GM23338 (cell line): ENCODE data around the gene TTC31. TPM values are rescaled to one million over a fixed set of nuclear protein-coding genes. Genes with fewer than 3 reads are reported as not detected.
"Not testable (repeated sequence)": the region's sequence is repeated elsewhere in the genome, so short reads cannot be mapped to it uniquely, and the experiment has no call there.

Experiments
- ATAC-seq: fragments of 200-7000 bp; cut with Tn5 transposase; 3 replicates; pipeline ENCODE4 v1.9.1; 2020
- DNase-seq: peaks from one replicate; pipeline ENCODE4 v3.0.0-alpha.2; 2015; ENCODE audit warnings: low spot score
- H2AFZ ChIP-seq: fragments of 200-600 bp; sonication (generic); 2 replicates; pipeline ENCODE4 v1.8.0; 2016; ENCODE audit warnings: antibody characterized with exemption, mild to moderate bottlenecking, moderate library complexity
- H3F3A ChIP-seq: fragments of 200-600 bp; sonication (generic); replicated peaks from 2 replicates; pipeline ENCODE4 v1.8.0; 2017; ENCODE audit warnings: antibody characterized with exemption, mixed run types, low read depth
- H3K27ac ChIP-seq: fragments of 200-600 bp; sonication (generic); 2 replicates; pipeline ENCODE4 v1.6.1; 2016; ENCODE audit warnings: low read depth
- H3K27me3 ChIP-seq: fragments of 200-600 bp; sonication (generic); 2 replicates; pipeline ENCODE4 v1.8.0; 2016; ENCODE audit warnings: mild to moderate bottlenecking, mixed run types, moderate library complexity; ENCODE audit not compliant: insufficient read depth
- H3K36me3 ChIP-seq: fragments of 200-600 bp; sonication (generic); 2 replicates; pipeline ENCODE4 v1.8.0; 2016; ENCODE audit warnings: mild to moderate bottlenecking; ENCODE audit not compliant: insufficient read depth
- H3K4me1 ChIP-seq: fragments of 200-600 bp; sonication (generic); 2 replicates; pipeline ENCODE4 v1.8.0; 2016; ENCODE audit warnings: mild to moderate bottlenecking, moderate library complexity; ENCODE audit not compliant: insufficient read depth
- H3K4me2 ChIP-seq: fragments of 200-600 bp; sonication (generic); 2 replicates; pipeline ENCODE4 v1.7.1; 2017; ENCODE audit warnings: mixed run types
- H3K4me3 ChIP-seq: fragments of 200-600 bp; sonication (generic); 2 replicates; pipeline ENCODE4 v1.6.1; 2016; ENCODE audit warnings: mixed run types
- H3K79me2 ChIP-seq: fragments of 200-600 bp; sonication (generic); replicated peaks from 2 replicates; pipeline ENCODE4 v1.8.0; 2017; ENCODE audit warnings: mild to moderate bottlenecking; ENCODE audit not compliant: insufficient read depth
- H3K9me2 ChIP-seq: fragments of 200-600 bp; sonication (generic); 2 replicates; pipeline ENCODE4 v1.8.0; 2017; ENCODE audit not compliant: insufficient read depth
- H4K20me1 ChIP-seq: fragments of 200-600 bp; sonication (generic); replicated peaks from 2 replicates; pipeline ENCODE4 v1.8.0; 2017; ENCODE audit warnings: mild to moderate bottlenecking; ENCODE audit not compliant: insufficient read depth
- H3K27ac Mint-ChIP-seq: 2 replicates; pipeline ENCODE4 v1.8.0; 2020; ENCODE audit warnings: inconsistent platforms, mild to moderate bottlenecking, moderate library complexity, mixed read lengths
- H3K27me3 Mint-ChIP-seq: 3 replicates; pipeline ENCODE4 v1.8.0; 2022; ENCODE audit warnings: low read depth, mild to moderate bottlenecking, moderate library complexity, mixed read lengths, inconsistent platforms; ENCODE audit not compliant: insufficient read depth, poor library complexity
- H3K36me3 Mint-ChIP-seq: 3 replicates; pipeline ENCODE4 v1.8.0; 2021; ENCODE audit warnings: low read depth, mild to moderate bottlenecking, inconsistent platforms, moderate library complexity, mixed read lengths
- H3K4me1 Mint-ChIP-seq: 3 replicates; pipeline ENCODE4 v1.8.0; 2020; ENCODE audit warnings: mild to moderate bottlenecking, inconsistent platforms, mixed read lengths
- H3K4me3 Mint-ChIP-seq: 3 replicates; pipeline ENCODE4 v1.8.0; 2021; ENCODE audit warnings: moderate library complexity, mild to moderate bottlenecking, inconsistent platforms, mixed read lengths
- H3K9me3 Mint-ChIP-seq: 3 replicates; pipeline ENCODE4 v1.8.0; 2020; ENCODE audit warnings: moderate library complexity, mild to moderate bottlenecking, inconsistent platforms, mixed read lengths
- CREB1 ChIP-seq: fragments of 250-450 bp; sonication (Bioruptor Pico); IDR thresholded peaks from 2 replicates; pipeline ENCODE4 v1.5.0; 2020; ENCODE audit warnings: low read depth, mild to moderate bottlenecking, moderate library complexity
- ETS1 ChIP-seq: IDR thresholded peaks from 2 replicates; pipeline ENCODE4 v1.6.1; 2016; ENCODE audit warnings: antibody characterized with exemption
- JUNB ChIP-seq: IDR thresholded peaks from one replicate; pipeline ENCODE4 v1.6.1; 2016; ENCODE audit warnings: antibody characterized with exemption; ENCODE audit not compliant: unreplicated experiment
- POLR2AphosphoS5 ChIP-seq: IDR thresholded peaks from 2 replicates; pipeline ENCODE4 v1.6.1; 2016; ENCODE audit warnings: antibody characterized with exemption, low read depth
- REST ChIP-seq: IDR thresholded peaks from one replicate; pipeline ENCODE4 v1.6.1; 2018; ENCODE audit warnings: antibody characterized with exemption; ENCODE audit not compliant: unreplicated experiment
- STAT1 ChIP-seq: IDR thresholded peaks from one replicate; pipeline ENCODE4 v1.6.1; 2016; ENCODE audit warnings: antibody characterized with exemption; ENCODE audit not compliant: unreplicated experiment
- ZNF114 ChIP-seq: fragments of 250-450 bp; sonication (Bioruptor Pico); IDR thresholded peaks from 2 replicates; pipeline ENCODE4 v1.5.0; 2020; ENCODE audit warnings: mild to moderate bottlenecking, moderate library complexity
- ZNF331 ChIP-seq: fragments of 250-450 bp; sonication (Bioruptor Pico); IDR thresholded peaks from 2 replicates; pipeline ENCODE4 v1.5.0; 2020; ENCODE audit warnings: low read depth, mild to moderate bottlenecking, moderate library complexity
- ZNF462 ChIP-seq: fragments of 250-450 bp; sonication (Bioruptor Pico); IDR thresholded peaks from 2 replicates; pipeline ENCODE4 v1.5.0; 2020; ENCODE audit warnings: mild to moderate bottlenecking, moderate library complexity
- polyA plus RNA-seq: library from polyadenylated mRNA; unstranded; fragments of >200 nt; fragmentation: Nextera tagmentation; extraction: Ambion mirVana; gene quantifications from 2 replicates; pipeline ENCODE4 v1.2.1, GENCODE V29; 2016
- total RNA-seq: library from RNA; depleted of rRNA; stranded (reverse); fragments of >200 nt; shearing (Covaris generic); gene quantifications from 2 replicates; pipeline ENCODE4 v1.2.3, GENCODE V29; 2014

TTC31 gene
- total and polyA plus RNA-seq, 2 experiments from 2014 or later, result 15.8 to 29.2 TPM

DNA sequence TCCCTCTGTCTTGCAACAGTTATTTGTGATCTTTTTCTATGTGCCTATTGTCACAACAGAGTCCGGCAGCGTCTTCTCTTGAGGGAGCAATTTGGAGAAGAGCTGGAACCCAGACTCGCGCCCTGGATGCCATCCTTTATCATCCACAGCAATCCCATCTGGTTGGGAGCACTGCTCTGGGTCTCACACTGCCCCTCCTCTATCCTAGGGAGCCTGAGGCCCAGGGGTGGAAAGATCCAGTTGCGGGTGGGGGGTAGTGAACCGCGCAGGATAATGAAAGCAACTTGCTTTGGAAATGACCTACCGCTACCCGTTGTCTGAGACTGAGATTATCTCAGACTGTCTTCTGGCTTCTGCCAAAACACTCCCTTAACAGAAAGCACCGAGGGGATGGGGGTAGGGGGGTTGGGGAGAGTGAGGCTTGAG lies 23.9 kb upstream of the TTC31 start:
- H3K4me3 ChIP-seq, result peak overlapping the region; percentile 99
- H3K27me3 Mint-ChIP-seq, result peaks cover 27% of the 10 kb centered on the region
- peaks cover 33% of the 10 kb centered on the region for H3K4me1 Mint-ChIP-seq
- no peaks in the 10 kb centered on the region for H3K27me3 ChIP-seq
- H3K27ac ChIP-seq, result peak overlapping the region; percentile 88
- peak overlapping the region; percentile 94 for H3K4me3 Mint-ChIP-seq
- peak overlapping the region; percentile 97 for H3K27ac Mint-ChIP-seq
- no peak overlapping the region for H2AFZ ChIP-seq
- no peaks in the 10 kb centered on the region; the same call in 1 of the 3 replicates for H3K9me3 Mint-ChIP-seq
- TF ChIP-seq JUNB, result no peak
- no peak for TF ChIP-seq STAT1
- no peak for TF ChIP-seq CREB1 (CRISPR knock-in tag)
- TF ChIP-seq ZNF114, result no peak
- TF ChIP-seq ZNF462 (CRISPR knock-in tag), result no peak
- TF ChIP-seq ETS1, result no peak
- TF ChIP-seq POLR2AphosphoS5, result no peak
- TF ChIP-seq REST, result no peak
- no peak for TF ChIP-seq ZNF331 (CRISPR knock-in tag)
- H3K36me3 ChIP-seq, result no peaks in the 10 kb centered on the region; the same call in 1 of the 2 replicates
- no peak for ATAC-seq
- no peaks in the 10 kb centered on the region for H3K9me2 ChIP-seq
- peaks cover 17% of the 10 kb centered on the region for H3K36me3 Mint-ChIP-seq
- H3K4me2 ChIP-seq, result peak overlapping the region; percentile 97
- DNase-seq, result no peak
- peaks cover 10% of the 10 kb centered on the region for H3K79me2 ChIP-seq
- peaks cover 4% of the 10 kb centered on the region; the same call in 1 of the 2 replicates for H4K20me1 ChIP-seq
- H3K4me1 ChIP-seq, result peaks cover 17% of the 10 kb centered on the region
- H3F3A ChIP-seq, result peaks cover 12% of the 10 kb centered on the region; the same call in 1 of the 2 replicates

DNA sequence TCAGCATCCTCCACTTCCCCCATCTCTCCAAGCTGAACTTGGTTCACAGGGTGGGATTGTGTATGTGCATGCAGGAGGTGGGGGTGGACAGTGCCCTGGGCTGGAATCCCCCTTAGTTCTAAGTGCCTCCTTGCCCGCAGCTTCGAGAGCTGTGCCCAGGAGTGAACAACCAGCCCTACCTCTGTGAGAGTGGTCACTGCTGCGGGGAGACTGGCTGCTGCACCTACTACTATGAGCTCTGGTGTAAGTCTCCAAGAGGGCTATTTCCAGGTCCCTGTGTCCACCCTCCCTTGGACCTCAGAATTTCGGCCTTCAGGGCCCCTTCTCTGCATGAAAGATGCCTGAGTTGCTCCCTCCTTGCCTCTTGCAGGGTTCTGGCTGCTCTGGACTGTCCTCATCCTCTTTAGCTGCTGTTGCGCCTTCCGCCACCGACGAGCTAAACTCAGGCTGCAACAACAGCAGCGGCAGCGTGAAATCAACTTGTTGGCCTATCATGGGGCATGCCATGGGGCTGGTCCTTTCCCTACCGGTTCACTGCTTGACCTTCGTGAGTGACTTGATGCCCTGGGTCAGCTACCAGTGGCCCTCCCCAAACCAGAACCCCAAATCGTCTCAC lies 23.3 kb upstream of the TTC31 start:
- H3K4me1 ChIP-seq, result peaks cover 17% of the 10 kb centered on the region
- H3K79me2 ChIP-seq, result peaks cover 15% of the 10 kb centered on the region
- H3K36me3 ChIP-seq, H3K27ac ChIP-seq, H3K9me2 ChIP-seq, ATAC-seq, DNase-seq, H4K20me1 ChIP-seq, H2AFZ ChIP-seq, H3K27me3 ChIP-seq, H3K9me3 Mint-ChIP-seq: not testable (repeated sequence)
- Mint-ChIP-seq H3K27me3 (peaks cover 31% of the 10 kb centered on the region), H3K4me3 (peak overlapping the region; percentile 94), H3K4me1 (peaks cover 36% of the 10 kb centered on the region), H3K36me3 (peaks cover 17% of the 10 kb centered on the region), H3K27ac (peak overlapping the region; percentile 43; the same call in 1 of the 2 replicates)
- H3K4me3 ChIP-seq, result peak overlapping the region; percentile 99; the same call in 1 of the 2 replicates
- peaks cover 12% of the 10 kb centered on the region; the same call in 1 of the 2 replicates for H3F3A ChIP-seq
- peak overlapping the region; percentile 97 for H3K4me2 ChIP-seq
